HG02973 (cell line): ENCODE measurements around the gene TCF7L2.

ENCODE experiments used
- ATAC-seq: cut with Tn5 transposase; IDR thresholded peaks from one replicate; pipeline ENCODE4 v1.9.1; 2021; ENCODE audit warnings: moderate library complexity; ENCODE audit not compliant: unreplicated experiment

The TCF7L2 gene

GRCh38 chr10:113111900-113112853 lies 162.1 kb downstream of the TCF7L2 start:
- ATAC-seq: no peak

GRCh38 chr10:113113241-113113640 lies 163.2 kb downstream of the TCF7L2 start:
- no peak for ATAC-seq

GRCh38 chr10:113113918-113114317 lies 163.9 kb downstream of the TCF7L2 start:
- ATAC-seq: no peak

- no peak for ATAC-seq
These were observed 165.5 kb downstream of the TCF7L2 start for GRCh38 chr10:113115556-113115955.

GRCh38 chr10:113118882-113119281 lies 168.8 kb downstream of the TCF7L2 start:
- no peak for ATAC-seq

GRCh38 chr10:113119801-113120200 lies 169.8 kb downstream of the TCF7L2 start:
- no peak for ATAC-seq

- ATAC-seq: no peak
These were observed 171.1 kb downstream of the TCF7L2 start for GRCh38 chr10:113121153-113121552.

- no peak for ATAC-seq
These were observed 172.9 kb downstream of the TCF7L2 start for GRCh38 chr10:113122947-113123346.

GRCh38 chr10:113124724-113125123 lies 174.7 kb downstream of the TCF7L2 start:
- no peak for ATAC-seq

GRCh38 chr10:113125612-113126011 lies 175.6 kb downstream of the TCF7L2 start:
- no peak for ATAC-seq

- ATAC-seq: no peak
These were observed 176.5 kb downstream of the TCF7L2 start for GRCh38 chr10:113126229-113127201.

GRCh38 chr10:113127261-113127900 lies 177.3 kb downstream of the TCF7L2 start:
- ATAC-seq: no peak

GRCh38 chr10:113127901-113128283 lies 177.8 kb downstream of the TCF7L2 start:
- no peak for ATAC-seq

- ATAC-seq: no peak
These were observed 178.5 kb downstream of the TCF7L2 start for GRCh38 chr10:113128450-113129070.

- no peak for ATAC-seq
These were observed 179.1 kb downstream of the TCF7L2 start for GRCh38 chr10:113129117-113129516.

- ATAC-seq: no peak
These were observed 180.1 kb downstream of the TCF7L2 start for GRCh38 chr10:113130014-113130641.

GRCh38 chr10:113131613-113132261 lies 181.7 kb downstream of the TCF7L2 start:
- ATAC-seq: no peak

- no peak for ATAC-seq
These were observed 182.6 kb downstream of the TCF7L2 start for GRCh38 chr10:113132591-113133121.

- no peak for ATAC-seq
These were observed 183.6 kb downstream of the TCF7L2 start for GRCh38 chr10:113133497-113134115.
